Measurements from ENCODE around the gene OLFM2. TPM values are rescaled to one million over a fixed set of nuclear protein-coding genes. Genes with fewer than 3 reads are reported as not detected.

Gene OLFM2
- total and polyA plus RNA-seq, 2 experiments from 2014 or later: 58.1 to 117 TPM

DNA sequence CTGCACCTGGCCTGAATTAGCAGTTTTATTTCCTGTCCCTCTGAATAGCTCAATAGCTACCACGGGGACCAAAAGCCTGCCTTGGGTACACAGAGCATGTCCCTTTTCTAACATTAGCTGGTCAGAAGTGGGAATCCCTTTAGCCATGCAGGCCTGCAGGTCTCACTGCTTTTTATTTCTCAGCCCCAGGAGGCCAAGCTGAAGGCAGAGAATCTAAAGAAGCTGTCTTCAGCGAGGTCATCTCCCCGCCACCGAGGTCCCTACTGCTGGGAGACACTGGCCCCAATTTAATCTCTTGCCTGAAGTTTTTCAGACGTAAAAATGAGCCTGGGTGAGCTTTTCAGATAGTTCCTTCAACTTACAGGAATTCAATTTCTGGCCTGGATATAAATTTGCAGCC, 60.5 kb downstream of the OLFM2 start:
- Histone ChIP-seq H3K9me2 (ENCODE audit: insufficient read depth) (no peaks in the 10 kb centered on the region), H3K27ac (ENCODE audit: low read depth) (peak overlapping the region; percentile 66; the same call in 1 of the 2 replicates), H3K4me2 (no peak overlapping the region), H3F3A (replicated peaks; ENCODE audit: low read depth) (no peaks in the 10 kb centered on the region), H3K27me3 (ENCODE audit: insufficient read depth) (no peaks in the 10 kb centered on the region), H3K4me3 (no peak overlapping the region), H3K79me2 (replicated peaks; ENCODE audit: insufficient read depth) (no peaks in the 10 kb centered on the region; the same call in 1 of the 2 replicates), H2AFZ (no peak overlapping the region), H3K4me1 (ENCODE audit: insufficient read depth) (0 out of 2 replicates have a peak, but pooled peaks cover 3% of the 10 kb centered on the region), H4K20me1 (replicated peaks; ENCODE audit: insufficient read depth) (peaks cover 18% of the 10 kb centered on the region), H3K36me3 (ENCODE audit: insufficient read depth) (no peaks in the 10 kb centered on the region)
- TF ChIP-seq, protein P1, sequence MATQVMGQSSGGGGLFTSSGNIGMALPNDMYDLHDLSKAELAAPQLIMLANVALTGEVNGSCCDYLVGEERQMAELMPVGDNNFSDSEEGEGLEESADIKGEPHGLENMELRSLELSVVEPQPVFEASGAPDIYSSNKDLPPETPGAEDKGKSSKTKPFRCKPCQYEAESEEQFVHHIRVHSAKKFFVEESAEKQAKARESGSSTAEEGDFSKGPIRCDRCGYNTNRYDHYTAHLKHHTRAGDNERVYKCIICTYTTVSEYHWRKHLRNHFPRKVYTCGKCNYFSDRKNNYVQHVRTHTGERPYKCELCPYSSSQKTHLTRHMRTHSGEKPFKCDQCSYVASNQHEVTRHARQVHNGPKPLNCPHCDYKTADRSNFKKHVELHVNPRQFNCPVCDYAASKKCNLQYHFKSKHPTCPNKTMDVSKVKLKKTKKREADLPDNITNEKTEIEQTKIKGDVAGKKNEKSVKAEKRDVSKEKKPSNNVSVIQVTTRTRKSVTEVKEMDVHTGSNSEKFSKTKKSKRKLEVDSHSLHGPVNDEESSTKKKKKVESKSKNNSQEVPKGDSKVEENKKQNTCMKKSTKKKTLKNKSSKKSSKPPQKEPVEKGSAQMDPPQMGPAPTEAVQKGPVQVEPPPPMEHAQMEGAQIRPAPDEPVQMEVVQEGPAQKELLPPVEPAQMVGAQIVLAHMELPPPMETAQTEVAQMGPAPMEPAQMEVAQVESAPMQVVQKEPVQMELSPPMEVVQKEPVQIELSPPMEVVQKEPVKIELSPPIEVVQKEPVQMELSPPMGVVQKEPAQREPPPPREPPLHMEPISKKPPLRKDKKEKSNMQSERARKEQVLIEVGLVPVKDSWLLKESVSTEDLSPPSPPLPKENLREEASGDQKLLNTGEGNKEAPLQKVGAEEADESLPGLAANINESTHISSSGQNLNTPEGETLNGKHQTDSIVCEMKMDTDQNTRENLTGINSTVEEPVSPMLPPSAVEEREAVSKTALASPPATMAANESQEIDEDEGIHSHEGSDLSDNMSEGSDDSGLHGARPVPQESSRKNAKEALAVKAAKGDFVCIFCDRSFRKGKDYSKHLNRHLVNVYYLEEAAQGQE (IDR thresholded peaks at IDR 0.05; ENCODE audit: unreplicated experiment): no peak
- TF ChIP-seq EZH2 (IDR thresholded peaks at IDR 0.05; ENCODE audit: low read depth, unreplicated experiment): no peak
- TF ChIP-seq STAT1 (IDR thresholded peaks at IDR 0.05; ENCODE audit: unreplicated experiment): no peak
- no peak for TF ChIP-seq JUNB (IDR thresholded peaks at IDR 0.05; ENCODE audit: unreplicated experiment)
- no peak for TF ChIP-seq CREB1 (CRISPR knock-in tag; IDR thresholded peaks at IDR 0.05; ENCODE audit: low read depth)
- TF ChIP-seq, protein P2, sequence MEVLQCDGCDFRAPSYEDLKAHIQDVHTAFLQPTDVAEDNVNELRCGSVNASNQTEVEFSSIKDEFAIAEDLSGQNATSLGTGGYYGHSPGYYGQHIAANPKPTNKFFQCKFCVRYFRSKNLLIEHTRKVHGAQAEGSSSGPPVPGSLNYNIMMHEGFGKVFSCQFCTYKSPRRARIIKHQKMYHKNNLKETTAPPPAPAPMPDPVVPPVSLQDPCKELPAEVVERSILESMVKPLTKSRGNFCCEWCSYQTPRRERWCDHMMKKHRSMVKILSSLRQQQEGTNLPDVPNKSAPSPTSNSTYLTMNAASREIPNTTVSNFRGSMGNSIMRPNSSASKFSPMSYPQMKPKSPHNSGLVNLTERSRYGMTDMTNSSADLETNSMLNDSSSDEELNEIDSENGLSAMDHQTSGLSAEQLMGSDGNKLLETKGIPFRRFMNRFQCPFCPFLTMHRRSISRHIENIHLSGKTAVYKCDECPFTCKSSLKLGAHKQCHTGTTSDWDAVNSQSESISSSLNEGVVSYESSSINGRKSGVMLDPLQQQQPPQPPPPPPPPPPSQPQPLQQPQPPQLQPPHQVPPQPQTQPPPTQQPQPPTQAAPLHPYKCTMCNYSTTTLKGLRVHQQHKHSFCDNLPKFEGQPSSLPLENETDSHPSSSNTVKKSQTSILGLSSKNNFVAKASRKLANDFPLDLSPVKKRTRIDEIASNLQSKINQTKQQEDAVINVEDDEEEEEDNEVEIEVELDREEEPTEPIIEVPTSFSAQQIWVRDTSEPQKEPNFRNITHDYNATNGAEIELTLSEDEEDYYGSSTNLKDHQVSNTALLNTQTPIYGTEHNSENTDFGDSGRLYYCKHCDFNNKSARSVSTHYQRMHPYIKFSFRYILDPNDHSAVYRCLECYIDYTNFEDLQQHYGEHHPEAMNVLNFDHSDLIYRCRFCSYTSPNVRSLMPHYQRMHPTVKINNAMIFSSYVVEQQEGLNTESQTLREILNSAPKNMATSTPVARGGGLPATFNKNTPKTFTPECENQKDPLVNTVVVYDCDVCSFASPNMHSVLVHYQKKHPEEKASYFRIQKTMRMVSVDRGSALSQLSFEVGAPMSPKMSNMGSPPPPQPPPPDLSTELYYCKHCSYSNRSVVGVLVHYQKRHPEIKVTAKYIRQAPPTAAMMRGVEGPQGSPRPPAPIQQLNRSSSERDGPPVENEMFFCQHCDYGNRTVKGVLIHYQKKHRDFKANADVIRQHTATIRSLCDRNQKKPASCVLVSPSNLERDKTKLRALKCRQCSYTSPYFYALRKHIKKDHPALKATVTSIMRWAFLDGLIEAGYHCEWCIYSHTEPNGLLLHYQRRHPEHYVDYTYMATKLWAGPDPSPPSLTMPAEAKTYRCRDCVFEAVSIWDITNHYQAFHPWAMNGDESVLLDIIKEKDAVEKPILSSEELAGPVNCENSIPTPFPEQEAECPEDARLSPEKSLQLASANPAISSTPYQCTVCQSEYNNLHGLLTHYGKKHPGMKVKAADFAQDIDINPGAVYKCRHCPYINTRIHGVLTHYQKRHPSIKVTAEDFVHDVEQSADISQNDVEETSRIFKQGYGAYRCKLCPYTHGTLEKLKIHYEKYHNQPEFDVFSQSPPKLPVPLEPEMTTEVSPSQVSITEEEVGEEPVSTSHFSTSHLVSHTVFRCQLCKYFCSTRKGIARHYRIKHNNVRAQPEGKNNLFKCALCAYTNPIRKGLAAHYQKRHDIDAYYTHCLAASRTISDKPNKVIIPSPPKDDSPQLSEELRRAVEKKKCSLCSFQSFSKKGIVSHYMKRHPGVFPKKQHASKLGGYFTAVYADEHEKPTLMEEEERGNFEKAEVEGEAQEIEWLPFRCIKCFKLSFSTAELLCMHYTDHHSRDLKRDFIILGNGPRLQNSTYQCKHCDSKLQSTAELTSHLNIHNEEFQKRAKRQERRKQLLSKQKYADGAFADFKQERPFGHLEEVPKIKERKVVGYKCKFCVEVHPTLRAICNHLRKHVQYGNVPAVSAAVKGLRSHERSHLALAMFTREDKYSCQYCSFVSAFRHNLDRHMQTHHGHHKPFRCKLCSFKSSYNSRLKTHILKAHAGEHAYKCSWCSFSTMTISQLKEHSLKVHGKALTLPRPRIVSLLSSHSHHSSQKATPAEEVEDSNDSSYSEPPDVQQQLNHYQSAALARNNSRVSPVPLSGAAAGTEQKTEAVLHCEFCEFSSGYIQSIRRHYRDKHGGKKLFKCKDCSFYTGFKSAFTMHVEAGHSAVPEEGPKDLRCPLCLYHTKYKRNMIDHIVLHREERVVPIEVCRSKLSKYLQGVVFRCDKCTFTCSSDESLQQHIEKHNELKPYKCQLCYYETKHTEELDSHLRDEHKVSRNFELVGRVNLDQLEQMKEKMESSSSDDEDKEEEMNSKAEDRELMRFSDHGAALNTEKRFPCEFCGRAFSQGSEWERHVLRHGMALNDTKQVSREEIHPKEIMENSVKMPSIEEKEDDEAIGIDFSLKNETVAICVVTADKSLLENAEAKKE (CRISPR knock-in tag; IDR thresholded peaks at IDR 0.05): no peak
- TF ChIP-seq, protein P3, sequence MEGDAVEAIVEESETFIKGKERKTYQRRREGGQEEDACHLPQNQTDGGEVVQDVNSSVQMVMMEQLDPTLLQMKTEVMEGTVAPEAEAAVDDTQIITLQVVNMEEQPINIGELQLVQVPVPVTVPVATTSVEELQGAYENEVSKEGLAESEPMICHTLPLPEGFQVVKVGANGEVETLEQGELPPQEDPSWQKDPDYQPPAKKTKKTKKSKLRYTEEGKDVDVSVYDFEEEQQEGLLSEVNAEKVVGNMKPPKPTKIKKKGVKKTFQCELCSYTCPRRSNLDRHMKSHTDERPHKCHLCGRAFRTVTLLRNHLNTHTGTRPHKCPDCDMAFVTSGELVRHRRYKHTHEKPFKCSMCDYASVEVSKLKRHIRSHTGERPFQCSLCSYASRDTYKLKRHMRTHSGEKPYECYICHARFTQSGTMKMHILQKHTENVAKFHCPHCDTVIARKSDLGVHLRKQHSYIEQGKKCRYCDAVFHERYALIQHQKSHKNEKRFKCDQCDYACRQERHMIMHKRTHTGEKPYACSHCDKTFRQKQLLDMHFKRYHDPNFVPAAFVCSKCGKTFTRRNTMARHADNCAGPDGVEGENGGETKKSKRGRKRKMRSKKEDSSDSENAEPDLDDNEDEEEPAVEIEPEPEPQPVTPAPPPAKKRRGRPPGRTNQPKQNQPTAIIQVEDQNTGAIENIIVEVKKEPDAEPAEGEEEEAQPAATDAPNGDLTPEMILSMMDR (conservative IDR thresholded peaks at IDR 0.05; ENCODE audit: low read depth in 2 of 2): no peak
- TF ChIP-seq, protein P4, sequence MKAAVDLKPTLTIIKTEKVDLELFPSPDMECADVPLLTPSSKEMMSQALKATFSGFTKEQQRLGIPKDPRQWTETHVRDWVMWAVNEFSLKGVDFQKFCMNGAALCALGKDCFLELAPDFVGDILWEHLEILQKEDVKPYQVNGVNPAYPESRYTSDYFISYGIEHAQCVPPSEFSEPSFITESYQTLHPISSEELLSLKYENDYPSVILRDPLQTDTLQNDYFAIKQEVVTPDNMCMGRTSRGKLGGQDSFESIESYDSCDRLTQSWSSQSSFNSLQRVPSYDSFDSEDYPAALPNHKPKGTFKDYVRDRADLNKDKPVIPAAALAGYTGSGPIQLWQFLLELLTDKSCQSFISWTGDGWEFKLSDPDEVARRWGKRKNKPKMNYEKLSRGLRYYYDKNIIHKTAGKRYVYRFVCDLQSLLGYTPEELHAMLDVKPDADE (IDR thresholded peaks at IDR 0.05): no peak
- TF ChIP-seq ZNF331 (CRISPR knock-in tag; IDR thresholded peaks at IDR 0.05; ENCODE audit: low read depth): no peak
- TF ChIP-seq NANOG (IDR thresholded peaks at IDR 0.05; ENCODE audit: borderline replicate concordance): no peak
- TF ChIP-seq ZNF114 (CRISPR knock-in tag; IDR thresholded peaks at IDR 0.05): no peak
- no peak for TF ChIP-seq EZH2phosphoT487 (IDR thresholded peaks at IDR 0.05; ENCODE audit: unreplicated experiment)
- Mint-ChIP-seq H3K9me3 (no peaks in the 10 kb centered on the region; the same call in 2 of the 3 replicates), H3K4me1 (peaks cover 5% of the 10 kb centered on the region), H3K27ac (no peak overlapping the region), H3K4me3 (no peak overlapping the region), H3K27me3 (ENCODE audit: insufficient read depth, low read depth, poor library complexity) (peaks cover 1% of the 10 kb centered on the region), H3K36me3 (ENCODE audit: low read depth) (peaks cover 10% of the 10 kb centered on the region; the same call in 2 of the 3 replicates)
- DNase-seq (ENCODE audit: low spot score) (no peak), ATAC-seq (peak; percentile 41; the same call in 2 of the 3 replicates)
